GM12873 (cell line): ENCODE data around the gene TRPM6.

ENCODE experiments used
- CTCF ChIP-seq: IDR thresholded peaks from 2 replicates; pipeline ENCODE4 v1.5.1; 2012; ENCODE audit warnings: low read depth, mild to moderate bottlenecking, moderate library complexity, low read length, control low read depth; ENCODE audit not compliant: insufficient read depth; ENCODE audit errors: missing control alignments

Gene TRPM6

GRCh38 chr9:74770508-74771261 lies 117.0 kb downstream of the TRPM6 start:
- TF ChIP-seq CTCF, result peak; percentile 94

- TF ChIP-seq CTCF, result no peak
These were observed 122.2 kb downstream of the TRPM6 start for GRCh38 chr9:74765481-74765971.

GRCh38 chr9:74762950-74763349 lies 124.8 kb downstream of the TRPM6 start:
- no peak for TF ChIP-seq CTCF

- TF ChIP-seq CTCF, result no peak
These were observed 127.6 kb downstream of the TRPM6 start for GRCh38 chr9:74760031-74760700.

GRCh38 chr9:74755999-74756398 lies 131.7 kb downstream of the TRPM6 start:
- TF ChIP-seq CTCF, result no peak

GRCh38 chr9:74755355-74755754 lies 132.4 kb downstream of the TRPM6 start:
- no peak for TF ChIP-seq CTCF

GRCh38 chr9:74753650-74754049 lies 134.1 kb downstream of the TRPM6 start:
- no peak for TF ChIP-seq CTCF
